Parathyroid adenoma (tissue), 2 donors: ENCODE measurements around the gene AKAP8L.
"Not testable (repeated sequence)": the region's sequence is repeated elsewhere in the genome, so short reads cannot be mapped to it uniquely, and the experiment has no call there.

ENCODE experiments used
- H2AFZ ChIP-seq: fragments of 300-600 bp; sonication (generic); one replicate; pipeline ENCODE4 v1.7.0; 2017; ENCODE audit warnings: antibody characterized with exemption, mild to moderate bottlenecking
- H3K27ac ChIP-seq: fragments of 300-600 bp; sonication (generic); one replicate; pipeline ENCODE4 v1.7.0; 2017
- H3K27me3 ChIP-seq: fragments of 300-600 bp; sonication (generic); one replicate; pipeline ENCODE4 v1.7.0; 2017; ENCODE audit warnings: low read length; ENCODE audit not compliant: control insufficient read depth, insufficient read depth
- H3K36me3 ChIP-seq: fragments of 300-600 bp; sonication (generic); one replicate; pipeline ENCODE4 v1.7.0; 2017; ENCODE audit warnings: low read length; ENCODE audit not compliant: control insufficient read depth, insufficient read depth
- H3K4me1 ChIP-seq: fragments of 300-600 bp; sonication (generic); one replicate; pipeline ENCODE4 v1.7.0; 2017; ENCODE audit warnings: control low read depth
- H3K4me2 ChIP-seq: fragments of 300-600 bp; sonication (generic); one replicate; pipeline ENCODE4 v1.7.0; 2017; ENCODE audit warnings: low read length
- H3K4me3 ChIP-seq: fragments of 300-600 bp; sonication (generic); one replicate; pipeline ENCODE4 v1.7.0; 2017; ENCODE audit warnings: low read depth, low read length
- H3K79me2 ChIP-seq: fragments of 300-600 bp; sonication (generic); one replicate; pipeline ENCODE4 v1.7.0; 2017; ENCODE audit warnings: control low read depth
- H3K9ac ChIP-seq: fragments of 300-600 bp; sonication (generic); one replicate; pipeline ENCODE4 v1.7.0; 2017; ENCODE audit warnings: mild to moderate bottlenecking
- H3K9me3 ChIP-seq: fragments of 300-600 bp; sonication (generic); one replicate; pipeline ENCODE4 v1.7.0; 2017; ENCODE audit warnings: low read length; ENCODE audit not compliant: control insufficient read depth
- CTCF ChIP-seq: fragments of 300-600 bp; sonication (generic); IDR thresholded peaks from one replicate; pipeline ENCODE4 v1.7.0; 2017; ENCODE audit warnings: antibody characterized with exemption, mild to moderate bottlenecking
- donor health status: primary hyperparathyroidism.

Gene AKAP8L

DNA sequence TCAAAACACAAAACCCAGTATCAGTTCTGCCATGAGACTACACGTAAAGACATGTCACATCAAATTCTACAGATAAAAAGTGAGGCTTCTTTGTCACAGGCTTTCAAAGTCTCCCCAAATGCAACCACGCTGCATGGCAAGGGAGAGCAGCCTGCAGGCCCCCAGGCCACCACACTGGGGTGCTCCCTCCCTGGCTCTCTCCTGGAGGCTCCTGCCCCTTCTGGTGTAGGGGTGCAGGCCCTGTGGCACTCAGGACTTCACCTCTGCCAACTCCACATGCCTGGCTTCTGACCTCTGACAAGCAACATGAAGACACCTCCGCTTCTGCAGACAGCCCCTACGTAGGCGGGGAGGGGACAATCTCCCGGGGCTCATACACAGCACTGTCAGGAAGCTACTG, 53.5 kb downstream of the AKAP8L start:
- H2AFZ ChIP-seq = no peak overlapping the region
- peaks cover 14% of the 10 kb centered on the region for H3K79me2 ChIP-seq
- H3K4me3 ChIP-seq = no peak overlapping the region
- no peak for TF ChIP-seq CTCF
- H3K4me2 ChIP-seq = no peak overlapping the region
- H3K27ac ChIP-seq = no peak overlapping the region
- H3K9me3 ChIP-seq = no peaks in the 10 kb centered on the region
- no peaks in the 10 kb centered on the region for H3K36me3 ChIP-seq
- H3K27me3 ChIP-seq = no peaks in the 10 kb centered on the region
- no peaks in the 10 kb centered on the region for H3K4me1 ChIP-seq
- no peak overlapping the region for H3K9ac ChIP-seq

- not testable (repeated sequence) for H2AFZ ChIP-seq, H3K9me3 ChIP-seq, H3K27ac ChIP-seq, H3K4me1 ChIP-seq, H3K9ac ChIP-seq, H3K27me3 ChIP-seq, H3K4me2 ChIP-seq, H3K36me3 ChIP-seq, H3K4me3 ChIP-seq
- peaks cover 11% of the 10 kb centered on the region for H3K79me2 ChIP-seq
These were observed 55.0 kb downstream of the AKAP8L start for GRCh38 chr19:15363791-15364190.

- not testable (repeated sequence) for H3K4me3 ChIP-seq, H3K9ac ChIP-seq, H2AFZ ChIP-seq, H3K36me3 ChIP-seq, H3K4me1 ChIP-seq, H3K9me3 ChIP-seq, H3K4me2 ChIP-seq, H3K27me3 ChIP-seq, H3K27ac ChIP-seq
- peaks cover 11% of the 10 kb centered on the region for H3K79me2 ChIP-seq
These were observed 55.7 kb downstream of the AKAP8L start for GRCh38 chr19:15363048-15363447.

DNA sequence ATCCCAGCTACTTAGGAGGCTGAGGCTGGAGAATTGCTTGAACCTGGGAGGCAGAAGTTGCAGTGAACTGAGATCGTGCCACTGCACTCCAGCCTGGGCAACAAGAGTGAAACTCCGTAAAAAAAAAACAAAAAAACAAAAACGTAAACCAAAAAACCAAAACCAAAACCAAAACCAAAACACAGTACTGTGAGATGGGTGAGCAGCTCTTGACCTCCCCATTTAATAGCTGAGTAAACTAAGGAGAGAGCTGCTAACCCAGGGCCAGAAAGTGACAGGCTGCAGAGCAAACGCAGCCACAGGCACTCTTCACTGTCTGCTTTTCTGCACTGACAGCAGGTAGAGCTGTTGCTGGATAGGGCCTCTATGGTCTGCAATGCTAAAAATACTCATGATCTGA, 58.8 kb downstream of the AKAP8L start:
- H3K27ac ChIP-seq, H3K27me3 ChIP-seq, H3K4me2 ChIP-seq, H3K36me3 ChIP-seq, H3K9ac ChIP-seq, H3K4me1 ChIP-seq, H3K4me3 ChIP-seq, H3K79me2 ChIP-seq, H2AFZ ChIP-seq, H3K9me3 ChIP-seq: not testable (repeated sequence)

DNA sequence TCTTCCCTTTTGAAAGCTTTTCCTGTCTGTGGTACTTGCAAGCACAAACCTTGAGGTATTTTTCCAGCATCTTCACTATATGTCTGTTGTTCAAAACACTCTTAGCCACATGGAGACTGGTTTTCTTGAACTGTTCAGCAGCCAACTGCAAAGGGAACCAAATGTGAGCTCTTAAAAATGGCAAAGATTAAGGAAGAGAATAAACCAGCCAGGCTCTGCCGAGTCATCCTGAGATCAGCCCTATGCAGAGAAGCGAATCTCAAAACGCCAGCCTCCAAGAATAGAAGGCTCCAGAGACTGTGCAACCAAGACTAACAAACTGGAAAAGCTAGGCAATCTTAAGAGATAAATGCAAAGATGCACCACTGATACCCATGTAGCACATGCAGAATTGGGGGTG, 59.9 kb downstream of the AKAP8L start:
- H3K4me2 ChIP-seq = no peak overlapping the region
- no peak overlapping the region for H3K9ac ChIP-seq
- H3K4me1 ChIP-seq = no peaks in the 10 kb centered on the region
- H3K79me2 ChIP-seq = no peaks in the 10 kb centered on the region
- H3K27ac ChIP-seq = no peak overlapping the region
- H3K27me3 ChIP-seq = no peaks in the 10 kb centered on the region
- no peak for TF ChIP-seq CTCF
- H3K9me3 ChIP-seq = no peaks in the 10 kb centered on the region
- H2AFZ ChIP-seq = no peak overlapping the region
- H3K4me3 ChIP-seq = no peak overlapping the region
- H3K36me3 ChIP-seq = no peaks in the 10 kb centered on the region

DNA sequence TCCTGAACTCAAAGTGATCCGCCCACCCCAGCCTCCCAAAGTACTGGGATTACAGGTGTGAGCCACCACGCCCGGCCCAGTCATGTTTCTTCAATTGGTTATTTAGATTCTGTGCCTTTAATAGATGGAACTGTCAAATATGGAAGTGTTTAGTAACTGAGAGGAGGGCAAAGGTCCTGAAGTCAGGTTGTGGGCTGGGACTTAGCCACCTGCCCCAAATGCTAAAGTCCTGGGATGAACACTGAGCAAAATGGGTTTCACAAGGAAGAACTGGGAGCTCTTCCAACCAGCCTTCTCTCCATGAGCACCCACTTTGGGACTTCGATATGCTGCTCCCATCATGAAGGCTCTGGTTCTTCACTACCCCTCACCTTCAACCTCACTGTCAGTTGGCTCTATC, 60.9 kb downstream of the AKAP8L start:
- no peaks in the 10 kb centered on the region for H3K79me2 ChIP-seq
- no peak overlapping the region for H3K9ac ChIP-seq
- H2AFZ ChIP-seq = no peak overlapping the region
- no peaks in the 10 kb centered on the region for H3K4me1 ChIP-seq
- H3K4me2 ChIP-seq = no peak overlapping the region
- H3K36me3 ChIP-seq = no peaks in the 10 kb centered on the region
- no peak overlapping the region for H3K27ac ChIP-seq
- H3K4me3 ChIP-seq = no peak overlapping the region
- H3K9me3 ChIP-seq = no peaks in the 10 kb centered on the region
- TF ChIP-seq CTCF = no peak
- no peaks in the 10 kb centered on the region for H3K27me3 ChIP-seq
